Activated T-cell treated with anti-CD3 and anti-CD28 coated beads for 24 hours (primary cell): ENCODE data around the gene CHN2.

Experiments used
- DNase-seq: peaks from one replicate; pipeline ENCODE4 v3.0.0-alpha.2; 2020; ENCODE audit warnings: low read depth

The CHN2 gene

GRCh38 chr7:29310625-29311024, 116.0 kb downstream of the CHN2 start:
- DNase-seq: no peak

GRCh38 chr7:29311314-29311713, 116.7 kb downstream of the CHN2 start:
- DNase-seq: no peak

GRCh38 chr7:29314148-29314547, 119.6 kb downstream of the CHN2 start:
- no peak for DNase-seq

- no peak for DNase-seq
These were observed 120.7 kb downstream of the CHN2 start for GRCh38 chr7:29315122-29315891.

- no peak for DNase-seq
These were observed 121.3 kb downstream of the CHN2 start for GRCh38 chr7:29315892-29316270.

- DNase-seq: no peak
These were observed 122.4 kb downstream of the CHN2 start for GRCh38 chr7:29316926-29317325.

GRCh38 chr7:29318853-29319718, 124.5 kb downstream of the CHN2 start:
- no peak for DNase-seq

GRCh38 chr7:29319719-29320521, 125.3 kb downstream of the CHN2 start:
- DNase-seq: no peak

GRCh38 chr7:29320577-29320976, 126.0 kb downstream of the CHN2 start:
- DNase-seq: no peak

GRCh38 chr7:29322023-29322712, 127.6 kb downstream of the CHN2 start:
- DNase-seq: no peak

- DNase-seq: no peak
These were observed 130.9 kb downstream of the CHN2 start for GRCh38 chr7:29325476-29325875.

- no peak for DNase-seq
These were observed 132.3 kb downstream of the CHN2 start for GRCh38 chr7:29326864-29327263.

- DNase-seq: no peak
These were observed 132.9 kb downstream of the CHN2 start for GRCh38 chr7:29327455-29327854.

GRCh38 chr7:29328045-29328444, 133.5 kb downstream of the CHN2 start:
- no peak for DNase-seq

- DNase-seq: no peak
These were observed 134.2 kb downstream of the CHN2 start for GRCh38 chr7:29328811-29329210.

GRCh38 chr7:29329686-29330085, 135.1 kb downstream of the CHN2 start:
- DNase-seq: no peak

- no peak for DNase-seq
These were observed 135.6 kb downstream of the CHN2 start for GRCh38 chr7:29330136-29330535.

GRCh38 chr7:29331163-29331562, 136.6 kb downstream of the CHN2 start:
- no peak for DNase-seq

- DNase-seq: no peak
These were observed 137.7 kb downstream of the CHN2 start for GRCh38 chr7:29332042-29332811.

- no peak for DNase-seq
These were observed 138.6 kb downstream of the CHN2 start for GRCh38 chr7:29332875-29333855.
